LNCAP (cell line): ENCODE data around the gene COPS4.

ENCODE experiments used
- TF ChIP-seq, protein P1 (sequence below): fragments of 450-650 bp; IDR thresholded peaks from 2 replicates; pipeline ENCODE4 v1.5.1; 2017; ENCODE audit warnings: mild to moderate bottlenecking

Gene COPS4

DNA sequence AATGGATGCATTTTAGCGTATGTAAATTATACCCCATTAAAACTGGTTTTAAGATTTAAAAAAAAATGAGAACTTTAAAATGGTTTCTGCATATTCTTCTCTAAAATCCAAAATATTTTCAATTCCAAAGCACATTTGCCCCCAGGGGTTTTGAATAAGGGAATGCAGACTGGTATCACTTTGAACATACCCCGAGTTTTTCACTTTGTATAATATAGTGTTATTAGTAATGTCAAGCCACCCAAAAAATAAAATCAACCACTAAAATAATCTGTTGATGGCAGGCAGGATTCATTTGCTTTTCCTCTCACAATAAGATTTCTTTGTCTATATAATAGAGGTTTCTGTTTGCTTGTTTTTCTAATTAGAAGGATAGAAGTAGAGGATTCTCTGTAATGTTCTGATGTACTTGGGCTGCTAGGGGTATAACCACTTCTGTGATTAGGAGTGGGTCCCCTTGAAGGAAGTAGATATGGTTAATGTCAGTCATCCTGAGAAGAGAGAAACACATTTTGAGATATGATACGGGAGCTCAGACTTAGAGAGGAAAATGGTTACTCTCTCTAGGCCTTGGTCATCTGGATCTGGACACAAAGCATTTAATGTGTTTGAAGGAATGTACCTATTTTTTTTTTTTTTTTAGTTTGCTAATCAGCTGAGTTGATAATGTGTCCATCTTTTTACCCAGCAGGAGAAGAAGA is 15.0 kb upstream of the COPS4 start:
- TF ChIP-seq, protein P1, sequence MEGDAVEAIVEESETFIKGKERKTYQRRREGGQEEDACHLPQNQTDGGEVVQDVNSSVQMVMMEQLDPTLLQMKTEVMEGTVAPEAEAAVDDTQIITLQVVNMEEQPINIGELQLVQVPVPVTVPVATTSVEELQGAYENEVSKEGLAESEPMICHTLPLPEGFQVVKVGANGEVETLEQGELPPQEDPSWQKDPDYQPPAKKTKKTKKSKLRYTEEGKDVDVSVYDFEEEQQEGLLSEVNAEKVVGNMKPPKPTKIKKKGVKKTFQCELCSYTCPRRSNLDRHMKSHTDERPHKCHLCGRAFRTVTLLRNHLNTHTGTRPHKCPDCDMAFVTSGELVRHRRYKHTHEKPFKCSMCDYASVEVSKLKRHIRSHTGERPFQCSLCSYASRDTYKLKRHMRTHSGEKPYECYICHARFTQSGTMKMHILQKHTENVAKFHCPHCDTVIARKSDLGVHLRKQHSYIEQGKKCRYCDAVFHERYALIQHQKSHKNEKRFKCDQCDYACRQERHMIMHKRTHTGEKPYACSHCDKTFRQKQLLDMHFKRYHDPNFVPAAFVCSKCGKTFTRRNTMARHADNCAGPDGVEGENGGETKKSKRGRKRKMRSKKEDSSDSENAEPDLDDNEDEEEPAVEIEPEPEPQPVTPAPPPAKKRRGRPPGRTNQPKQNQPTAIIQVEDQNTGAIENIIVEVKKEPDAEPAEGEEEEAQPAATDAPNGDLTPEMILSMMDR: no peak

DNA sequence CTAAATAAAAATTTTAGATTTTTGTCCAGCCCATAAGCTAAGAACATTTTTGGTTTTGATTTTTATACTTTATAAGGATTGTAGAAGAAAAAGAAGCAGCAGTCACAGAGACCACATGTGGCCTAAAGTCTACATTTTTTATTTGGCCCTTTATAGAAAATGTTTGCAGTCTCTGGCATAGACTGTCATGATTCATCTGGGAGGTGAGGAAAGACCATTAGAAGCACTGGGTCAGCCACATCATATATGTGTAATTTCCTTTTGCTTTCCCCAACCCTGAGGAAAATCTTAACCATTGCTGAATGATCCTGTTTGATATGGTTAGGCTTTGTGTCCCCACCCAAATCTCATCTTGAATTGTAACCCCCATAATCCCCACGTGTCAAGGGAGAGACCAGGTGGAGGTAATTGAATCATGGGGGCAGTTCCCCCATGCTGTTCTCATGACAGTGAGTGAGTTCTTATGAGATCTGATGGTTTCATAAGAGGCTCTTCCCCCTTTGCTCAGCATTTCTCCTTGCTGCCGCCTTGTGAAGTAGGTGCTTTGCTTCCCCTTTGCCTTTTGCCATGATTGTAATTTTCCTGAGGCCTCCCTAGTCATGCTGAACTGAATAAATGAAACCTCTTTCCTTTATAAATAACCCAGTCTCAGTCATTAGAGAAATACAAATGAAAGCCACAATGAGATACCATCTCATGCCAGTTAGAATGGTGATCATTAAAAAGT is 12.1 kb upstream of the COPS4 start:
- TF ChIP-seq, protein P1: no peak

DNA sequence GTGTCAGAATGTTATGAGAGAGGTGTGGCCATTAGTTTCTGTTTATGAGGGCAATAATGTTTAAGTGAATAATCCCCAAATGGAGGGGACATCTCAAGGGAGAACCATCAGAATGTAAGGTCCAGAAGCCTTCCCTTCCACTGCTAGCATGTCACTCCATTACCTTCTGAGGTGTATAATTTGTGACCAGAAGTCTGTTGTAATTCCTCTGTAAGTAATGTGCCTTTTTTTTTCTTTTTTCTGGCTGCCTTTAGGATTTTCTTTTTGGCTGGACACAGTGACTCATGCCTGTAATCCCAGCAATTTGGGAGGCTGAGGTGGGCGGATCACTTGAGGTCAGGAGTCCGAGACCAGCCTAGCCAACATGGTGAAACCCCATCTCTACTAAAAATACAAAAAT is 10.8 kb upstream of the COPS4 start:
- TF ChIP-seq, protein P1: no peak

DNA sequence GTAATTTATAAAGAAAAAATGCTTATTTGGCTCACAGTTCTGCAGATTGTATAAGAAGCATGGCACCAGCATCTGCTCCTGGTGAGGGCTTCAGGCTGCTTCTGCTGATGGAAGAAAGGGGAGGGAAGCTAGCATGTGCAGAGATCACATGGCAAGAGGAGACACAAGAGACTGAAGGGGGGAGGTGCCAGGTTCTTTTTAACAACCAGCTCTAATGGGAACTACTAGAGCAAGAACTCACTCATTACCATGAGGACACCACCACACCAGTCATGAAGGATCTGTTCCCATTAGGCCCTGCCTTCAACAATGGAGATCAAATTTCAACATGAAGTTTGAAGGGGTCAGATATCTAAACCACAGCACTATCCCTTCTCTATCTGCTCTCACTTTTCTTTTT is 9.4 kb upstream of the COPS4 start:
- TF ChIP-seq, protein P1: no peak

DNA sequence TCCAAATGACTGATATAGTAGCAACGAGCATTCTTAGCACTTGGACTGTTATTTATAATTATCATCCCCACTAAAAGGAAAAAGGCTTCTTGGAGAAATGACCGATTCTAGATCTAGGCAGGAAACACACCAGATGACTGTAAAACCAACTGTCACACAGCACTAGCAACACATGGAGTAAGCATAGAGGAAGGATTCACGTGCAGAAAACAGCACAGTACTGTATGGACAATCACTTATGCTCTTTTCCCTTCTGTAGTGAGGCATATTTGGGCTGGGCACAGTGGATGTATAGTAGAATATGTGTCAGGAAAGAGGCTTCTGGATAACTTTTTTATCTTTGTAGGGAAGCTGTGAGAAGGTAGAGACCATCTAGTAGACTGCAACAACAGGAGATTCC is 6.0 kb upstream of the COPS4 start:
- TF ChIP-seq, protein P1: no peak

DNA sequence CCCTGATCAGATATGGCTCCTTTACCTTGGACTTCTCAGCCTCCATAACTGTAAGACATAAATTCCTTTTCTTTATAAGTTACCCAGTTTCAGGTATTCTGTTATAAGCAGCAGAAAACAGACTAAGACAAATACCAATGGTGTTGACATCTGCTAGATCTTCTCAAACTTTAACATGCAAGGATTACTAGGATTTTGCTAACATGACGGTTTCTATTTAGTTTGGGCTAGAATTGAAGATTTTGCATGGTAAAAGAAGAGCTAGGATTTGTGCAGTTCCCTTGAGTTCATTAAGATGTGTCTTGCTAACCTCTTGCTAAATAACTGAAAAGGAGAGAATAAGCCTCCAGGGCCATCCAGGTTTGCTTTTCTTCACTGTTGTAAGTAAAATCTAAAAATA is 5.3 kb upstream of the COPS4 start:
- TF ChIP-seq, protein P1: no peak

DNA sequence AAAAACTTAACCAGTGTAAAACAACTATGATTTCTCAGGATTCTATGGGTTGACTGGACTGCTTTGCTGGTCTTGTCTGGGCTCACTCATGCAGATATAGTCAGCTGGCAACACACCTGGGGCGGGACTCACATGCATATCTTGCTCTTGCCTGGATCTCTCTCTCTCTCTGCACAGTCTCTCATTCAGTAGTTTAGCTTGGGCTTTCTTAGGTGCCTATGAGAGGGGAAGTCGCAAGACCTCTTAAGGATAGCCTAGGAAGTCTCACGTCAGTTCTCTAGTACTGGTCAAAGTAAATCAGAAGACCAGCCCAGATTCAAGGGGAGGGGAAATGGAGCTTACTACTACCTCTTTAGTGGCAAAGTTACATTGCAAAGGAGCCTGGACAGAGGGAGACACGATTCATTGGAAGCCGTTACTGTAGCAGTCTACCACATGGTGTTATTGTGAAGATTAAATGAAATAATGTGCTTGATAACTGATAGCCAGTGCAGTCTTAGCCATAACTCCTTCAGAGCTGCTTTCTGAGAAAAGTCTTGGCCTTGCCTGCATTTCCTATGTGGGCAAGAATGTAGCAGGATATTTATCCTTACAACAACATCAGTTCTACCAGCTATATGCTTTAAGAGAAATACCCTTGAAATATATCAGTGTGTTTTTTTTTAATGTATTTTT is 2.1 kb downstream of the COPS4 start:
- TF ChIP-seq, protein P1: no peak
